Measurements from ENCODE around the gene TMEM233.
A peak's percentile ranks its signal among the peaks of the same experiment; 100 is the strongest.

The TMEM233 gene

GRCh38 chr12:119593578-119594398 is at the start of gene TMEM233:
TSS of gene TMEM233 (plus strand) at chr12:119593774. CDS start at chr12:119593849, 75 bp downstream.
- DNase-seq (ENCODE audit: low read depth, low spot score), result no peak

- DNase-seq (ENCODE audit: low read depth, low spot score), result peak; percentile 28
Observed at GRCh38 chr12:119544765-119545625, 48.6 kb upstream of the TMEM233 start.

- DNase-seq (ENCODE audit: low read depth, low spot score), result no peak
Observed at GRCh38 chr12:119546340-119546739, 47.2 kb upstream of the TMEM233 start.

GRCh38 chr12:119547001-119547400 is 46.6 kb upstream of the TMEM233 start:
- DNase-seq (ENCODE audit: low read depth, low spot score), result no peak

GRCh38 chr12:119556854-119557253 is 36.7 kb upstream of the TMEM233 start:
- DNase-seq (ENCODE audit: low read depth, low spot score), result no peak

- DNase-seq (ENCODE audit: low read depth, low spot score), result no peak
Observed at GRCh38 chr12:119565404-119565803, 28.2 kb upstream of the TMEM233 start.

- DNase-seq (ENCODE audit: low read depth, low spot score), result no peak
Observed at GRCh38 chr12:119570771-119571170, 22.8 kb upstream of the TMEM233 start.

- DNase-seq (ENCODE audit: low read depth, low spot score), result no peak
Observed at GRCh38 chr12:119573086-119573485, 20.5 kb upstream of the TMEM233 start.

- DNase-seq (ENCODE audit: low read depth, low spot score), result no peak
Observed at GRCh38 chr12:119574255-119574654, 19.3 kb upstream of the TMEM233 start.

- DNase-seq (ENCODE audit: low read depth, low spot score), result no peak
Observed at GRCh38 chr12:119576118-119576810, 17.3 kb upstream of the TMEM233 start.

- no peak for DNase-seq (ENCODE audit: low read depth, low spot score)
Observed at GRCh38 chr12:119576915-119577314, 16.7 kb upstream of the TMEM233 start.

GRCh38 chr12:119578112-119578511 is 15.5 kb upstream of the TMEM233 start:
- DNase-seq (ENCODE audit: low read depth, low spot score), result no peak

GRCh38 chr12:119589097-119589496 is 4.5 kb upstream of the TMEM233 start:
- DNase-seq (ENCODE audit: low read depth, low spot score), result no peak

GRCh38 chr12:119589634-119590033 is 3.9 kb upstream of the TMEM233 start:
- DNase-seq (ENCODE audit: low read depth, low spot score), result no peak

- DNase-seq (ENCODE audit: low read depth, low spot score), result no peak
Observed at GRCh38 chr12:119592232-119592631, 1.3 kb upstream of the TMEM233 start.

GRCh38 chr12:119594399-119594730 is 791 bp downstream of the TMEM233 start:
- no peak for DNase-seq (ENCODE audit: low read depth, low spot score)

GRCh38 chr12:119594772-119595445 is 1.3 kb downstream of the TMEM233 start:
- no peak for DNase-seq (ENCODE audit: low read depth, low spot score)

- no peak for DNase-seq (ENCODE audit: low read depth, low spot score)
Observed at GRCh38 chr12:119598159-119598558, 4.6 kb downstream of the TMEM233 start.

GRCh38 chr12:119601877-119602733 is 8.5 kb downstream of the TMEM233 start:
- DNase-seq (ENCODE audit: low read depth, low spot score), result no peak

- no peak for DNase-seq (ENCODE audit: low read depth, low spot score)
Observed at GRCh38 chr12:119602734-119603094, 9.1 kb downstream of the TMEM233 start.

- DNase-seq (ENCODE audit: low read depth, low spot score), result no peak
Observed at GRCh38 chr12:119603767-119604166, 10.2 kb downstream of the TMEM233 start.
